Kasumi-1 (cell line): ENCODE data around the gene LAG3.

Experiments used
- DNase-seq, 2 experiments: peaks; one replicate each; lab custom pipeline; 2025; lab: John Stamatoyannopoulos, UW

The LAG3 gene

DNA sequence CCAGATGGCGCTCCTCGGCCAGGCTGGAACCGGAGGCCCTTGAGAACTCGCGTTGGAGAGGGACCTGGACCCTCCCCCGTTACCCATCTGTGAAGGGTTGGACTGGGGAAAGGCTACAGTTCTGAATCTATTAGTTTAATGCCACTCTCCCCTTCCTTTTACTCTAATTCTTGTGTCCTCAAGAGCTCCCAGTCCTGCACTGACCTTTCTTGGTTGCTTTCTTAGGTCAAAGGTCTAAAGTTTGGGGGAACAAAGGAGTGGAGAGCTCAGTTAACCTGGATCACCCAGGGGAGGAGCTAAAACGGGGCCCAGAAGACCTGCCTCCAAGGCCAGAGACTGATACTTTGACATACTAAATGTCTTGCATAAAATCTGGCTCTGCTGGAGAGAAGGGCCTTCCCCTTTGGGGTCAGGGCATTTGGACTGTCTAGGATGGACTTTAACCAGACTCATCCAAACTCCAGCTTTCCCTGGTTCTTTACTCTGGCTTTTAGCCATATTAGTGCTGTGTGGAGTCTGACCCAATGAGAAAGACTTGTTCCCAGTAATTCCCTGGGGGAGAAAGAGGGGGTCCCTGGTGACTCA lies 18.5 kb upstream of the LAG3 start:
- DNase-seq = no peak

DNA sequence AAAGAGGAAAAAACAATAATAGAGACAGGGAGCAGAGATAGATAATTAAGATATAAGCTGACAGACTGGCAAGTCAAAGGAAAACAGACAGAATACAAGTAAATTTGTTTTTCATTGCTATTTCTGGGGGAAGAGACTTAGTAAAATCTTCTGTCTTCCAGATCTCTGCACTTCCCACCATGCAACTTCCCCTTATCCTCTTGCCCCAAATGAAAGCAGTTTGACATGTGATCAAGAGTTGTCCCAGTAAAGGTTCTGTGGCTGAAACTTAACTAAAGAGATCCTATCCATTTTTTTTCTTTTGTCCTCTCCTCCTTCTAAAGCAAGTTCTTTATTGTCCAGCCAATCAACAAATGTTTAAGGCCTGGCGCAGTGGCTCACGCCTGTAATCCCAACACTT lies 17.9 kb upstream of the LAG3 start:
- DNase-seq = no peak

DNA sequence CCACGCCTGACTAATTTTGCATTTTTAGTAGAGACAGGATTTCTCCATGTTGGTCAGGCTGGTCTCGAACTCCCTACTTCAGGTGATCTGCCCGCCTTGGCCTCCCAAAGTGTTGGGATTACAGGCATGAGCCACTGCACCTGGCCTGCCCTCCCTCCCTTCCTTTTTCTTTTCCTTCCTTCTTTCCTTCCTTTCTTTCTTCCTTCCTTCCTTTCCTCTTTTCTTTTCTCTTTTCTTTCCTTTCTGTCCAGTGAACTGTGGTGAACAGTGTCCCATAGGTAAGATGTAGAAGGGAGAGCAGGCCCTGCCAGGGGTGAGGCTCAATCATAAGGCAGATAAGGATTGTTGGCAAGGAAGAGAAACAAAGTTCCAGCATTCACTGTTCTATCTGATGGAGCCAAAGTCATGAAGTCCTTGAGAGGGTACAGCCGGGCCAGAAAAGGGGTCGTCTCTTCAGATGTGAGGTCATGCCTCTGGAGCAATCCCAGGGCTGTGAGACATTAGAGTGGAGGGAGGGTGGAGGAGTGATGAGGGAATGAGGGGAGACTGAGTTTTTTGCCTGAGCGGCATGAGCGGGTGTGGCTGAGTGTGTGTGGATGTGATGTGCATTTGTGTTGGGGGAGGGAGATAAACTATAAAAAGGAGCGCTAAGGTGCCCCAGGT lies 15.2 kb upstream of the LAG3 start:
- no peak for DNase-seq

DNA sequence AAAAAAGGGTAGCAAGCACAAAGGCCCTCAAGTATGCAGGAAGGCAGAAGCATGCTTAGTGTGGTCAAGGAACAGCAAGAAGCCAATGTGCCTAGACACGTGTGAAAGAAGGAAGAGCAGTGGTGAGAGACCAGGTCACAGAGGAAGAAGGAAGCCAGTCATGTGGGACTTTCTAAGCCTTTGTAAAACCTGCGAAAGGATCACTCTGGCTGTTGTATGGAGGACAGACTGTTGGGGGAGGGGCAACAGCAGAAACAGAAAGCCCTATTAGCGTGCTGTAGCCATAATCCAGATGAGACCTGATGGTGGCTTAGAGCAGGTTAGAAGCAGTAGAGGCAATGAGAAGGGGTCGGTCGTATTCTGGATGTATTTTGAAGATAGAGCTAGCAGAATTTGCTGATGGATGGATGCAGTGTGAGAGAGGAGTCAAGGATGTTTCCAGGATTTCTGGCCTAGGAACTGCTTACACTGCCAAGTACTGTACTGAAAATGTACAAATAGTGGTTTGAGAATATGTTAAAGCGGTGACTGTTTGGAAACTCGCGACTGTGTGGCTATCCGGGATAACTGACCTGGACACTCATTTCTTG lies 13.7 kb upstream of the LAG3 start:
- no peak for DNase-seq

DNA sequence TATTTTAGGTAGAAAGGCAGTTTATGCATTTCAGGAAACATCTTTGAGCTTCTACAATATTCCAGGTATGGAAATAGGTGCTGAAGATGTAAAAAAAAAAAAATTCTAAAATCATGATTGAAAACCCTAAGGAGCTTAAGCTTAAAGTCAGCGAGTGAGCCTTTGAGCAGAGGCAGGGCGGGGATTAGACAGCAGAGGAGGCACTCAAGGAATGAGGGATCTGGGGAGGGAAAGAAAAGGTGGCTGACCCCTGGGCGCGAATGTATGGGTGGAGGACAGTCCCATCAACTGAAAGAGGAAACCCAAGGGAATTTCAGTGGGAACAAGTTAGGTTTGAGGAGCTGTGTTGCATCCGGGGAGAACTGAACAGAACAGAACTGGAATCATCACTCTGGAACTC lies 12.6 kb upstream of the LAG3 start:
- no peak for DNase-seq

DNA sequence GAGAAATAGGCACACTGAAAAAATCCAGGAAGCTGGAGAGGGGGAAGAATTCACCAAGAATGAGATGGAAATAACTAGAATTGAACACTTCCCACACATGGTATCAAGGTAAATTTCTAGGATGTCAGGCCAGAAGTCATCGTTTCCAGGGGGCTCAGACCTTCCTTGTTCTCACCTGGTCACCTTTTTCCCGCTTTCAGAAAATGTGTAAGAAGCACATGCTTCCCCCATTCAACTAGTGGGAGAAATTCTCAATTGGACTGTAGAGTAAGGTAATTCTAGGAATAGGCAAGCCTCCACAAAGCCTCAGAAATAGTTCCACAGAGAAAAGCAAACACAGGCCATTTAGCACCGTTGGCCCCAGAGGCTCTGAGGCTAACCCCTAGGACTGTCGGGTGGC lies 8.9 kb upstream of the LAG3 start:
- DNase-seq = no peak

DNA sequence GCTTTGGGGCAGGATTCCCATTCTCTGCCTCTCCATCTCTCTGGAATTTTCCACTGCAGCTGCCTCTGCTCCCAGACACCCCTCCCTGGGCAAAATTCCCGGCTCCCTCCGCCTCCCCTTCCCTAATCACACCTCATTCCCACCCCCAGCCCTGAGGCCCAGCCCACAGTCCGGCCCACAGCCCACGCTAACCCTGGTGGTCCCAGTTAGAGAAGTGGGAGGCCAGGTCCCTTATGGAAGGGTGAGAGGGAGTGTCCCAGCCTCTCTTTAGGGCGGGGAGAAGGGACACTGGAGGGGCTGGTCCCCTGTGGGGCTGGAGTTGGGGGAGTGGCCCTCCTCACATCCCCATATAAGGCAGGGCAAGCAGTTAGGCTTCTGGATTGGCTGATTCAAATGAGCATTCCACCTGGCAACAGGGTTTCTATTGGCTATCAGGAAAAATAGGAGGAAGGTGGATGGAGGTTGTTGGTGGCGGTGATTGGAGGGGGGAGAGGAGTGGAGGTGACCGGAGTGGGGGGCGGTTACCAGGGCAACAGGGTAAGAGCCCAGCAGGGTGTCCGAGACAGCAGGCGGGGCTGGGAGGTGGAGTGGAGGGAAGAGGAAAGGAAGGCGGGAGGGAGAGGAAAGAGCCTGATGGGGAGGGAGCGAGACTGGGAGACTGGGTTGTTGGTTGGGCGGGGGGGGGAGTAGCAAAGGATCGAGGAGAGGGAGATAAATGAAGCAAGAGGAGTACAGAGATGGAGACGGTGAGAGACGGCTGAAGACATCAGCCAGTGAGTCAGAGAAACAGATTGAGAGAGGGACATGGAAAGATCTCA lies 8.1 kb upstream of the LAG3 start:
- peak; percentile 74 to 86 for DNase-seq

DNA sequence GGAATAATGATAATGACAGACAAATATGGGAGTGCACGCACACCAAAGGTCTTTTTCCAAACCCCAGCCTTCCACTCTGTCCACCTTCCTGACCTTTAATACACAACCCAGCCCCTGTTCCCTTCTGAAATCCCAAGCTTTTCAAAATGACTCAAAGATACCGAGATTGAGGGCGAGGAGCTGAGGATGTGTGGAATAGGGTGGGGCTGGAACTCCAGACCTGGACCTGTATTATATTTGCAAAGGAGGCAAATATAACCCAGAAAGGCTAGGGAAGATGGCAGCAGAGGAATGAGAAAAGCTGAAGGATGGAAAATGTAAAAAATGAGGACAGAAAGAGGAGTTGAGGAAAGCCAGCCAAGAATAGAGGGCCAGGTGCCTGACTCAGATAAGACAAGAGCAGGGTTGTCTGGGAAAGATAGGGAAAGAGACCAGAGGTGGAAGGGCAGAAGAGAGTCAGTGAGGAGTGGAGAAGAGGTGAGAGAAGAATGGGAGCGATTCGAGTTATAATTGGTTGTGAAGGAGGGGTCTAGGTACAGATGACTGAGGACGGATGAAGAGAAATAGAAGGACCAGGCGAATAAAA lies 7.2 kb upstream of the LAG3 start:
- DNase-seq = no peak

DNA sequence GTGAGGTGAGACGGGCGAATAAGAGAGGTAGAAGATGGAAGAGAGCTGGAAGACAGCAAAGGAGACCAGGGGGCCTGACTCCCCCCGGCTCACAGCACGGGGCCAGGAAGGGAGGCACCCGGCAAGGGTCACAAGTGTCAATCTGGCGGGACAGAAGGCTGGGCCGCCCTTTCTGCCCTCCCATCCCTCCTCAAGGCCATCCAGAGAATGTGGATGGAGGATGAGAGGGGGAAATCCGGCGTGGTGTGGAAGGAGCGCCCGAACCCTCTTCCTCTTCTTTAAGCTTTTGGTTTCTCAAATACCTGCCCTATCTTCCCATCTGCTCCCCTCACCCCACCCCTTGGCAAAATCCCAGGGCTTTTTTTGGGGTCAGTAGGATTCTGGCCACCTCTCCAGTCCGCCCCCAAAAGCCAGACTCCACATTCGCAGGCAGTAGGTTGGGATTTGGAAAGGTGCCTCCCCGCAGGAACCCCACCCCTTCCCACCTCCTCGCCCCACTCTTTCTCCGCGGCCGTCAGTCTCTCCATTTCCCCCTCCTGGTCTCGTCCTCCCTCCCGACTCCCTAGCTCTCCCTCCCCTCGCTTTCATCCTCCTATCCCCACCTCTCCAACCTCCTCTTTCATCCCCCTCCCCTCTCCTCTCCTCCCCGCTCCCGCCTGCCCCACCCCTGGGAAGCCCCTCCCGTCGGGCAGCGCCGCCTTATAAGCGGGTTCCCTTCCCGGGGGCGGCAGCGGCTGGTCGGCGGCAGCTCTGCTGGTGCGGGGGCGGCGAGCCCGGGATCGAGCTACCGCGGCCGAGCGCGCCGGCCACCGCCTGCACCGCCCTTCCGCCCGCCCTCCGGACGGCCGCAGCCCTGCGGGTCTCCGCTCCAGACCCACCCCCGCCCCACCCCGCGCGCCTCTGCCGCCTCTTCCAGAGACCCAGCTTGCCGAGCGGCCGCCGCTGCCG lies 6.4 kb upstream of the LAG3 start, which contains the start of gene PTMS:
Gene PTMS (plus strand): TSS at position 730 of the 948 bp plus-strand sequence. CDS start 343 bp downstream, outside the sequence.
- peak in 1 of 2 experiments; percentile 31 for DNase-seq

DNA sequence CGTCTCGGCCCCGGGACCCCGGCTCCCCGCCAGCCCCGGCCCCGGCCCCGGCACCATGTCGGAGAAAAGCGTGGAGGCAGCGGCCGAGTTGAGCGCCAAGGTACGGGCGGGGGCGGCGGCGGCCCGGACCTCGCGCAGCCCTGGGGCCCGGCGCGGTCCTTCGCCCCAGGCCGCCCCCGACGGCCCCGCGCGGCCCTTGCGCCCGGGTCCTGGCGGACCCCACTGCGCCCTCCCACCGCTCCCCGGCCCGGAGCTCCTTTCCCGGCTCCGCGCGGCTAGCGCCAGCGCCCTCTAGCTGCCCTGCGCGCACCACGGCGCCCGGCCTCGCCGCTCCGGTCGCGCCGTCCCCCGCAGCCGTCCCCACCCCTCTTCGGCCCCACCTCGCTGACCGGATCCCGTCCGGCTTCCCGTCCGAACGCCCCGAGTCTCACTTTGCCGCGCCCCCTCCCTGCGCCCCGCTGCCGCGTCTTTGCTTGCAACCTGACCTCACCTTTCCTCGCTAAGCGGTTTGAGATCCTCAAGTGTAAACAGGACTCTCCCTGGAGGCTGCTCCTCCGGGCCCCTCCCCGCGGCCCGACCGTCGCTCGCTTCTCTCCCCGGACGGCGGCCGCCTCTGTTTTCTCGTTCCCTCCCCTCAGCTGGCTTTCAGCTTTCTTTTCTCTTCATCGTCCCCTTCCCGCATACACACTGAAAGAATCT lies 5.5 kb upstream of the LAG3 start:
- no peak for DNase-seq

DNA sequence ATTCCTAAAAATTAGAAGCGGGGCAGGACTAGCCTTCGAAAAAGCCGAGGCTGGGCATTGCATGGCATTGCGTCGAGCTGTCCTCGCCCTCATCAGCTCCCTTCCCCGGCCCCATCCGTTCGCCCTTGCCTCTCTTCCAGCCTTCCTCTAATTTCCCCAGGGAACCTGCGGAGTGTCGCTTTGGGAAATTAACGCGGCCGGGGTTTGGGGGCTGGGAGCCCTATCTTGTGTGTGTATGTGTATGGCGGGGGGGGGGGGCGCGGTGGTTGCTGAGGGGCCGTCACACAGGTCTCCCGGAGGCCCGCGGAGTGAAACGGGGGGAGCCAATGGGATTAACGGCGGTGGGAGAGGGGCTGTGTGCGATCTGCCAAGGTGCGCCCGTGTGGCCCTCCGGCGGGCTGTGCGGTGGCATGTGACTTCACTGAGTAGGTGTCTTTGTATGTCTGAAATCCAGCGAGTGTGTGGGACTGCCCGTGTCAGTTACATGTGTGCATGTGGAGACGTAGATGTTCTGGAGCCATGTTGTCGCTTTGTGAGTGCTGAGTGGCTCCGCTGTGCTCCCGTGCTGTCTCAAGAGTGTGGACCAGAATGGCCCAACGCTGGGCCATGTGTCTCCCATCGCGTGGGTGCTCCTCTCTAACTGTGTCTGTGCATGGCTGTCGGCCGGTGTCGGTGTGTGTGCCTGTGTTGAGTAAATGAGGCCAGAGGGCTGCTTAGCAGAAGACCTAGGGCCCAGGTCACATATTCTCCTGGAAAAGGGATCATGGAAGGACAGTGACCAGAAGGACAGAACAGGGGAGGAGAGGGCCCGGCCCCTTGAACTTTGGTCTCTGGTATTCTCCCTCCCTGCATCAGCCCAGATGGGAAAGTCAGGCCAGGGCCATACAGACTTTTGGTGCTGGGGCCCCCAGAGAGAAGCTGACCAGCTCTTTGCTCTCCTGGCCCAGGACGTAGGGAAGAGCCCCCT lies 4.7 kb upstream of the LAG3 start:
- DNase-seq = no peak

DNA sequence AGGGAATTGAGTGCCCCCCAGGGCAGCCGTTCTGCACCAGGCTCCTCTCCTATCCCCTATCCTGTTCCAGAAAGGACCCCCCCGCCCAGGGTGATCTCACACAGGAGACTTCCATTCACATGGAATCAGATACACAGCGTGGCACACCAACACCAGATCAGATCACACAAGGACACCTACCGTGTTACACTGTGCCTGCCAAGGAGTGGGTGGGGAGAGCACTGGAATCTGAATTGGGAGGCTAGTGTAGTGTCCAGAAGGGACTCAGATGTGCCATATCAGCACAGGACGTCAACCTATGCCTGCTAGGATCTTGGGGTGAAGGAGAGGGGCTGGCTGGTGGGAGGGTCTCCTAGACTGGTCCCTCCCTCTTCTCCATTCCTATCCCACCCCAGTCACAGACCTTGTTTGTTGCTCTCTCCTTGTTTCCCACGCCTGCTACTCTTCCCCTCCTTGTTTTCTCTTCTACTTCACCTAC lies 3.8 kb upstream of the LAG3 start:
- no peak for DNase-seq

DNA sequence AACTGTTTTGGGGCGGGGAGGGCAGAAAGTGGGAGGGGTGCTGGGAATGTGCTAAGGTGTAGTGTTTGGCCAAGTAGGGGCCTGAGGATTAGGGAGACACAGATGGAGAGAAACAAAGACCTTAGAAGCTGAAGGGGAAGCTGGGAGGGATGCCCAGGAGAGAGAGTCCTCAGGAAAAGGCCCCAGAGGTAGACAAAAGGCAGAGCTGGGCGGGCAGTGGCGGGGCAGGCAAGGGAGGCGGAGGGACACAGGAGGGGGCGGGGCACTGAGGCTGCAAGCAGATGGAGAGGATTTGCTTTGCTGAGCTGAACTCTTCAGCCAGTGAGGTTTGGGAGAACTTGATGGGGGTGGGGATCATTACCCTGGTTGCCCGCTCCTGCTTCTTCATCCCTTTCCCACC lies 3.3 kb upstream of the LAG3 start:
- DNase-seq = no peak

DNA sequence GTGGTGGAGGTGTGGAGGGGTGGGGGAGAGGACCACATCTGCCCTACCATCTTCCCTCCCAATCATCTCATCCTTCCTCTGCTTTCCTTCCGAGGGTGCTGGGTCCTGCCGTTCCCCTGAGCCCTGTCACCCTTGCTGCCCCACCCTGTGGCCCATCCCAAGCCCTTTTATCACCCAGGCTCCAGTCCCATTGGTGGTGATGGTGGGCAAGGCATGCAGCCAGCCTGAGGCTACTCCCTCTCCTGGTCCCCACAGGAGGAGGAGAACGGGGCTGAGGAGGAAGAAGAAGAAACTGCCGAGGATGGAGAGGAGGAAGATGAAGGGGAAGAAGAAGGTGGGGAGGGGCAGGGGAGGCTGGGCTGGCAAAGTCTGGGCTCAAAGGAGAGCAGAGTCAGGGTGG lies 2.7 kb upstream of the LAG3 start:
- no peak for DNase-seq

DNA sequence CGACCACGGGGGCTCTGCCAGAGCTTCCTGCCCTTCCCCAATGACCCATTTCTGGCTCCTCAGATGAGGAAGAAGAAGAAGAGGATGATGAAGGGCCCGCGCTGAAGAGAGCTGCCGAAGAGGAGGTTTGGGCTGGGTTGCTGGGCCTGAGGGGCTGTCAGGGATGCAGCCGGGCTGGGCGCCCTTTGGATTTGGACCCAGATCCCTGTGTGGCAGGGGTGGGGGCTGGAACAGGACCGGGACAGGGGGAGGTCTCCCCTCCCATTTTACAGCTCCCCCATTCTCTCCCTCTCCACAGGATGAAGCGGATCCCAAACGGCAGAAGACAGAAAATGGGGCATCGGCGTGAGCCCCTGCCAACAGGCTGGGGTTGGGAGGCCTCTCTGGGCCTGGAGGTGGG lies 2.2 kb upstream of the LAG3 start:
- no peak for DNase-seq

DNA sequence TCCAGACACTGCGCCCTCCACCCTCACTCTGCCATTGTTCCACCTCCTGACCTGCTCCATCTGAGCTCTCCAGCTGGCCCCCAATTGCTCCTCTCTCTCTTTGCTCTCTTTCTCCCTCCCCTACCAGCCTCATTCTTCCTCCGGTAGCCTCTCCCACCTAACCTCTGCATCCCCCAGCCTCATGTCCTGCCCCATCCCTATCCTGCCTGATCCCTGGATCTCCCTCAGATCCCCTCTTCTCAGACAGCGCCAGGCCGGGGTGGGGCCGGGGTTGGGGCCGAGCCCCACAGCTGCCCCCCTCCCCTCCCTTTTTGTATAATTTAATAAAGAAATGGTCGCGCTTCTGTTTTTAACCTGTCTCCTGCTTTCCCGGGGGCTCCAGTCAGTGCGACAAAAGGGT lies 1.7 kb upstream of the LAG3 start:
- no peak for DNase-seq

DNA sequence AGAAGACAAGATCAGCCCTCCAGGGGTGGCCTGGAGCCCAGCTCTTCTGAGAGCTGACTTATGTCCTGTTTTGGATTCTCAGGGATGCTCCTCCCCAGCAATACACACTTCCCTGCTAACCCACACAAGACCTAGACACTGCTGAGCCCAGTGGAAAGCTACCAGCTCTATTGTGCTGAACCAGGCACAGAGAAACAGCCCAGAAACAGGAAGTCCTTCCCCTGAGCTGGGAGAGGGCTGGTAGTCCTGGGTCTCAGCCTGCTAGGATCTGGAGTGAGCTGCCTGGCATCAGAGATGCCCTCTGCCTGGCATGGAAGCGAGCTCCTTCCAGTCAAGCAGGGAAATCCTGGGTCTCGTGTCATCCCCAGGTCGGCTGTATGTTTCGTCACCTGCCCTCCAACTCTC lies 1.2 kb upstream of the LAG3 start:
- peak; percentile 56 to 59 for DNase-seq

DNA sequence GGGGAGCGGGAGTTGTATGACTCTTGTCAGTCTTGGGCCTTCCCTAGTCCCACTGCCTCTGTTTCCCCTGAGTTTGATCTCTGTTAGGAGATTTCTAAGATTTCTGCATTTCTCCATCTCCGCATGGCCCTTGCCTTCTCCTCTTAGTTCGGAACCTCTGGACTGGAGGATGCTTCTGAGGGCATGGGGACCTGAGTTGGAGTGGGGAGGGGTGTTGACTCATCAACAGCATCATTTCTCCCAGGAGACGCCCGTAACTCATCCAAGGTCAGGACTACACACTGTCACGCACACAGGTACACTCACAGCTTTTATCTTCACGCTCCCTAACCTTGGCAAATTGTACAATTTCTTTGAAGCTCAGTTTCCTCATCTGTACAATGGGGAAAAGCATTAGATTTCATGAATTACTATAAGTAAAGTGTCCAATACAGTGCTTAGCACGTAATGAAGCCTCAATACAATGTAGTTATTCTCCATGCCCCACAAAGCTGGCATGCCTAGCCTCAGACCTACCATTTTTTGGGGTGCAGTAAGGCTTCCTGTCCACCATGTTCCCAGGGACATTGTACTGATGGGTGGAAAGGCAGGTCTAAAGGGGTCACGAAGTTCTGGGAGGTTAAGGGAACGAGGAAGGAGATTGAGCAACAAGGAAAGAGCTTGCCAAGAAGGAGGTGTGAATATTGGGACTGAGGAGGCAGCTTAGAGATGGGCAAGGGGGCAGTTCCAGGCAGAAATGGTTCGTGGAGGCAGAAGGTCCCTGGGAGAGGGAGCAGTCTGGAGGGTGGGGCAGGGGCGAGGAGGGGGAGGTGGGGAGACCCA lies 600 bp upstream of the LAG3 start:
- no peak for DNase-seq
